Gastroesophageal sphincter (tissue), 3 donors: ENCODE measurements around the gene PBX1.
A peak's percentile ranks its signal among the peaks of the same experiment; 100 is the strongest.

Experiments used
- POLR2A ChIP-seq, 2 donors: fragments of 450-650 bp; IDR thresholded peaks; one replicate each; pipeline ENCODE4 v1.6.1; 2017; ENCODE audit warnings: antibody characterized with exemption in 2 of 2, mild to moderate bottlenecking in 2 of 2, moderate library complexity in 1 of 2
- POLR2AphosphoS5 ChIP-seq: sonication (generic); formaldehyde crosslinking; IDR thresholded peaks from one replicate; pipeline ENCODE4 v1.6.1; 2017; ENCODE audit warnings: antibody characterized with exemption
- TF ChIP-seq, protein P1 (sequence below), 4 experiments: fragments of 200-600 bp in 2 of 4; fragments of 450-650 bp in 2 of 4; sonication (generic) in 1 of 4; IDR thresholded peaks; one replicate each; pipeline ENCODE4 v1.5.1; 2017 to 2019; ENCODE audit warnings: antibody characterized with exemption in 4 of 4, mild to moderate bottlenecking in 2 of 4, moderate library complexity in 2 of 4

DNA sequence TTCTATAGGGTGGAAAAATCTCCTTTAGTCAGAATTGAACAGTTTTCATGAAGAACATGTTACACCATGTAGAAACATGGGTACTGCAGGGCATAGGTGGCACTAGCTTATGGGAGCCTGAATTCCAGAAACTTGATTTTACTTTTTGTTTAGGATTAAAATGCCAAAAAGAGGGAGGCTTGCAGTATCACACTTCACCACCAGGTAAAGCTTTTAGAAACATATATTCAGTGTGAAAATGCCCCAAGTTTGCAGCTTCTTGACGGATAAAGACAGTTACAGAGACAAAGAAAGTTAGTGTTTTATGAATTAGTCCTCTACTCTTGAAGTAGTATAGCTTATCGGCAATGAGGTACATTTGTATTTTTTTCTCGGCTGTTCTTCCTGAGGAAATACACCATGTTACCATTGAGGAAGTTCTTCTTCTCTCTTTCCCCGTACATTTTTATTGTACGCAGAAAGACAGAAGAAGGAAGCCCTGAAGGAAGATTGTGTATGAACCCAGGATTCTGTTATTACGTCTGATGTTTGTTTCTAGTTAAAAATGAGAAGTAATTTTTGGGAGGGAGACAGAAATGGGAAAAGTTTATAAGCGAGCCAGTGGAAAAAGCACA is 66.1 kb downstream of the PBX1 start:
- TF ChIP-seq, protein P1, sequence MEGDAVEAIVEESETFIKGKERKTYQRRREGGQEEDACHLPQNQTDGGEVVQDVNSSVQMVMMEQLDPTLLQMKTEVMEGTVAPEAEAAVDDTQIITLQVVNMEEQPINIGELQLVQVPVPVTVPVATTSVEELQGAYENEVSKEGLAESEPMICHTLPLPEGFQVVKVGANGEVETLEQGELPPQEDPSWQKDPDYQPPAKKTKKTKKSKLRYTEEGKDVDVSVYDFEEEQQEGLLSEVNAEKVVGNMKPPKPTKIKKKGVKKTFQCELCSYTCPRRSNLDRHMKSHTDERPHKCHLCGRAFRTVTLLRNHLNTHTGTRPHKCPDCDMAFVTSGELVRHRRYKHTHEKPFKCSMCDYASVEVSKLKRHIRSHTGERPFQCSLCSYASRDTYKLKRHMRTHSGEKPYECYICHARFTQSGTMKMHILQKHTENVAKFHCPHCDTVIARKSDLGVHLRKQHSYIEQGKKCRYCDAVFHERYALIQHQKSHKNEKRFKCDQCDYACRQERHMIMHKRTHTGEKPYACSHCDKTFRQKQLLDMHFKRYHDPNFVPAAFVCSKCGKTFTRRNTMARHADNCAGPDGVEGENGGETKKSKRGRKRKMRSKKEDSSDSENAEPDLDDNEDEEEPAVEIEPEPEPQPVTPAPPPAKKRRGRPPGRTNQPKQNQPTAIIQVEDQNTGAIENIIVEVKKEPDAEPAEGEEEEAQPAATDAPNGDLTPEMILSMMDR (IDR thresholded peaks at IDR 0.05), result peak; percentile 45 to 67 (median 57)
- TF ChIP-seq POLR2A (IDR thresholded peaks at IDR 0.05) (no peak), POLR2AphosphoS5 (no peak)
